Measurements from ENCODE around the gene HBEGF. TPM values are rescaled to one million over a fixed set of nuclear protein-coding genes. Genes with fewer than 3 reads are reported as not detected.

HBEGF gene
- total and polyA plus RNA-seq, 2 experiments from 2014 or later = 2.2 to 2.9 TPM

- TF ChIP-seq ETS1 (IDR thresholded peaks at IDR 0.05) = no peak
- TF ChIP-seq EZH2 (IDR thresholded peaks at IDR 0.05; ENCODE audit: low read depth, unreplicated experiment) = no peak
- no peak for TF ChIP-seq ZNF331 (CRISPR knock-in tag; IDR thresholded peaks at IDR 0.05; ENCODE audit: low read depth)
- TF ChIP-seq JUNB (IDR thresholded peaks at IDR 0.05; ENCODE audit: unreplicated experiment) = no peak
- TF ChIP-seq CTCF (conservative IDR thresholded peaks at IDR 0.05; ENCODE audit: low read depth in 2 of 2) = no peak
- no peak for TF ChIP-seq EZH2phosphoT487 (IDR thresholded peaks at IDR 0.05; ENCODE audit: unreplicated experiment)
- TF ChIP-seq POLR2AphosphoS5 (IDR thresholded peaks at IDR 0.05; ENCODE audit: low read depth) = no peak
Observed at GRCh38 chr5:140312067-140312790, 34.2 kb downstream of the HBEGF start (continued).

GRCh38 chr5:140311011-140311467 is 35.4 kb downstream of the HBEGF start:
- H3K27me3 Mint-ChIP-seq (ENCODE audit: insufficient read depth, low read depth, poor library complexity) = peaks cover 4% of the 10 kb centered on the region
- Histone ChIP-seq H3K36me3 (ENCODE audit: insufficient read depth) (no peaks in the 10 kb centered on the region), H3K4me1 (ENCODE audit: insufficient read depth) (0 out of 2 replicates have a peak, but pooled peaks cover 11% of the 10 kb centered on the region), H3K4me2 (no peak overlapping the region), H3K79me2 (replicated peaks; ENCODE audit: insufficient read depth) (no peaks in the 10 kb centered on the region), H2AFZ (peak overlapping the region; percentile 15; the same call in 1 of the 2 replicates), H3K27me3 (ENCODE audit: insufficient read depth) (no peaks in the 10 kb centered on the region), H3K27ac (ENCODE audit: low read depth) (no peak overlapping the region), H3K4me3 (no peak overlapping the region), H3F3A (replicated peaks; ENCODE audit: low read depth) (no peaks in the 10 kb centered on the region), H4K20me1 (replicated peaks; ENCODE audit: insufficient read depth) (no peaks in the 10 kb centered on the region), H3K9me2 (ENCODE audit: insufficient read depth) (peaks cover 4% of the 10 kb centered on the region; the same call in 1 of the 2 replicates)
- H3K27ac Mint-ChIP-seq = no peak overlapping the region
- no peaks in the 10 kb centered on the region for H3K9me3 Mint-ChIP-seq
- H3K36me3 Mint-ChIP-seq (ENCODE audit: low read depth) = no peaks in the 10 kb centered on the region
- H3K4me3 Mint-ChIP-seq = no peak overlapping the region
- H3K4me1 Mint-ChIP-seq = peaks cover 16% of the 10 kb centered on the region
- no peak for ATAC-seq
- DNase-seq (ENCODE audit: low spot score) = no peak
- TF ChIP-seq NANOG (IDR thresholded peaks at IDR 0.05; ENCODE audit: borderline replicate concordance) = no peak
- TF ChIP-seq STAT1 (IDR thresholded peaks at IDR 0.05; ENCODE audit: unreplicated experiment) = no peak
- no peak for TF ChIP-seq ZNF462 (CRISPR knock-in tag; IDR thresholded peaks at IDR 0.05)
- TF ChIP-seq EZH2 (IDR thresholded peaks at IDR 0.05; ENCODE audit: low read depth, unreplicated experiment) = no peak
- TF ChIP-seq EZH2phosphoT487 (IDR thresholded peaks at IDR 0.05; ENCODE audit: unreplicated experiment) = no peak
- no peak for TF ChIP-seq REST (IDR thresholded peaks at IDR 0.05; ENCODE audit: unreplicated experiment)
- TF ChIP-seq ZNF114 (CRISPR knock-in tag; IDR thresholded peaks at IDR 0.05) = no peak

Measured in GM23338 (cell line).